H9 (cell line): ENCODE measurements around the gene USH2A. TPM values are rescaled to one million over a fixed set of nuclear protein-coding genes. Genes with fewer than 3 reads are reported as not detected.

ENCODE experiments used
- DNase-seq: peaks from one replicate; pipeline ENCODE4 v3.0.0-alpha.2; 2017
- H2AFZ ChIP-seq: one replicate; pipeline ENCODE4 v1.6.1; 2013; ENCODE audit warnings: mild to moderate bottlenecking, low read length, control low read depth, moderate library complexity
- H2AK5ac ChIP-seq: 2 replicates; pipeline ENCODE4 v1.6.1; 2013; ENCODE audit warnings: low read length, control low read depth, mixed read lengths; ENCODE audit not compliant: insufficient read length
- H2BK120ac ChIP-seq: one replicate; pipeline ENCODE4 v1.6.1; 2013; ENCODE audit warnings: low read depth, mild to moderate bottlenecking, low read length, control low read depth, inconsistent platforms; ENCODE audit not compliant: poor library complexity, severe bottlenecking
- H2BK12ac ChIP-seq: 2 replicates; pipeline ENCODE4 v1.6.1; 2013; ENCODE audit warnings: low read length, control low read depth, mixed read lengths, low read depth; ENCODE audit not compliant: insufficient read length
- H2BK15ac ChIP-seq: 2 replicates; pipeline ENCODE4 v1.6.1; 2013; ENCODE audit warnings: low read depth, low read length, control low read depth
- H2BK20ac ChIP-seq: one replicate; pipeline ENCODE4 v1.6.1; 2013; ENCODE audit warnings: low read depth, mild to moderate bottlenecking, low read length, control low read depth, inconsistent platforms; ENCODE audit not compliant: poor library complexity, severe bottlenecking
- H2BK5ac ChIP-seq: 2 replicates; pipeline ENCODE4 v1.6.1; 2013; ENCODE audit warnings: low read length, control low read depth, mixed read lengths; ENCODE audit not compliant: insufficient read length
- H3K14ac ChIP-seq: 2 replicates; pipeline ENCODE4 v1.6.1; 2013; ENCODE audit warnings: low read length, control low read depth; ENCODE audit not compliant: insufficient read depth
- H3K18ac ChIP-seq: 2 replicates; pipeline ENCODE4 v1.6.1; 2013; ENCODE audit warnings: low read depth, mild to moderate bottlenecking, mixed read lengths, low read length, control low read depth; ENCODE audit not compliant: insufficient read length
- H3K23ac ChIP-seq: 2 replicates; pipeline ENCODE4 v1.6.1; 2013; ENCODE audit warnings: low read length, control low read depth, mixed read lengths, low read depth; ENCODE audit not compliant: insufficient read length
- H3K23me2 ChIP-seq: 2 replicates; pipeline ENCODE4 v1.6.1; 2013; ENCODE audit warnings: low read depth, mild to moderate bottlenecking, mixed read lengths, low read length, control low read depth; ENCODE audit not compliant: insufficient read length, poor library complexity, severe bottlenecking
- H3K27ac ChIP-seq: 2 replicates; pipeline ENCODE4 v1.5.1; 2013; ENCODE audit warnings: low read length, control low read depth, mixed read lengths, low read depth; ENCODE audit not compliant: insufficient read length
- H3K27me3 ChIP-seq: 2 replicates; pipeline ENCODE4 v1.6.1; 2013; ENCODE audit warnings: low read length, control low read depth, inconsistent platforms; ENCODE audit not compliant: insufficient read depth
- H3K4ac ChIP-seq: 2 replicates; pipeline ENCODE4 v1.6.1; 2013; ENCODE audit warnings: low read depth, mild to moderate bottlenecking, control low read depth, inconsistent platforms, low read length, moderate library complexity
- H3K4me1 ChIP-seq: 2 replicates; pipeline ENCODE4 v1.6.1; 2013; ENCODE audit warnings: low read length, control low read depth, inconsistent platforms; ENCODE audit not compliant: insufficient read depth
- H3K4me2 ChIP-seq: 2 replicates; pipeline ENCODE4 v1.6.1; 2013; ENCODE audit warnings: low read length, control low read depth, mixed read lengths; ENCODE audit not compliant: insufficient read length, insufficient read depth
- H3K56ac ChIP-seq: 2 replicates; pipeline ENCODE4 v1.6.1; 2013; ENCODE audit warnings: low read depth, mild to moderate bottlenecking, mixed read lengths, low read length, control low read depth; ENCODE audit not compliant: insufficient read length
- H3K79me1 ChIP-seq: 2 replicates; pipeline ENCODE4 v1.6.1; 2013; ENCODE audit warnings: low read depth, mild to moderate bottlenecking, moderate library complexity, low read length, control low read depth, inconsistent platforms; ENCODE audit not compliant: insufficient read depth, poor library complexity, severe bottlenecking
- H3K79me2 ChIP-seq: 2 replicates; pipeline ENCODE4 v1.6.1; 2013; ENCODE audit warnings: low read length, control low read depth, inconsistent platforms; ENCODE audit not compliant: insufficient read depth
- H3K9ac ChIP-seq: 2 replicates; pipeline ENCODE4 v1.6.1; 2013; ENCODE audit warnings: low read length, control low read depth, mixed read lengths; ENCODE audit not compliant: insufficient read length; ENCODE audit errors: extremely low read depth
- H3K9me3 ChIP-seq: one replicate; pipeline ENCODE4 v1.6.1; 2013; ENCODE audit warnings: low read depth, low read length, inconsistent platforms; ENCODE audit not compliant: control insufficient read depth
- H3T11ph ChIP-seq: one replicate; pipeline ENCODE4 v1.6.1; 2013; ENCODE audit warnings: mild to moderate bottlenecking, low read length, control low read depth, inconsistent platforms
- H4K20me1 ChIP-seq: one replicate; pipeline ENCODE4 v1.6.1; 2013; ENCODE audit not compliant: control insufficient read depth, insufficient read length, insufficient read depth
- H4K5ac ChIP-seq: 2 replicates; pipeline ENCODE4 v1.6.1; 2013; ENCODE audit warnings: low read depth, mild to moderate bottlenecking, mixed read lengths, low read length, control low read depth; ENCODE audit not compliant: insufficient read length
- H4K8ac ChIP-seq: replicated peaks from 2 replicates; pipeline ENCODE4 v1.6.1; 2013; ENCODE audit warnings: low read length, control low read depth, mixed read lengths, low read depth; ENCODE audit not compliant: insufficient read length
- H4K91ac ChIP-seq: 2 replicates; pipeline ENCODE4 v1.6.1; 2013; ENCODE audit warnings: low read depth, mild to moderate bottlenecking, moderate library complexity, mixed read lengths, low read length, control low read depth; ENCODE audit not compliant: insufficient read length
- H3K27ac Mint-ChIP-seq, 3 experiments: 2 replicates in 2 of 3; 3 replicates in 1 of 3; pipeline ENCODE4 v1.8.0; 2020 to 2021; ENCODE audit warnings: mixed read lengths in 3 of 3, mild to moderate bottlenecking in 1 of 3, moderate library complexity in 1 of 3
- H3K27me3 Mint-ChIP-seq: 2 replicates; pipeline ENCODE4 v1.8.0; 2021; ENCODE audit warnings: low read depth, mild to moderate bottlenecking, moderate library complexity, mixed read lengths
- H3K36me3 Mint-ChIP-seq, 3 experiments: 2 replicates in 2 of 3; 3 replicates in 1 of 3; pipeline ENCODE4 v1.8.0; 2020 to 2021; ENCODE audit warnings: low read depth in 3 of 3, mixed read lengths in 3 of 3; ENCODE audit not compliant: insufficient read depth in 1 of 3
- H3K4me1 Mint-ChIP-seq, 2 experiments: 2 replicates each; pipeline ENCODE4 v1.8.0; 2020; ENCODE audit warnings: mixed read lengths in 2 of 2
- H3K4me3 Mint-ChIP-seq, 2 experiments: 2 replicates in 1 of 2; 3 replicates in 1 of 2; pipeline ENCODE4 v1.8.0; 2020 to 2021; ENCODE audit warnings: mild to moderate bottlenecking in 2 of 2, mixed read lengths in 2 of 2, moderate library complexity in 1 of 2
- H3K9me3 Mint-ChIP-seq, 2 experiments: 2 replicates in 1 of 2; 3 replicates in 1 of 2; pipeline ENCODE4 v1.8.0; 2020; ENCODE audit warnings: mild to moderate bottlenecking in 2 of 2, mixed read lengths in 2 of 2, moderate library complexity in 1 of 2
- CTCF ChIP-seq: fragments of 200-600 bp; sonication (generic); conservative IDR thresholded peaks from 3 replicates; pipeline ENCODE4 v1.8.0; 2021; ENCODE audit warnings: antibody characterized with exemption, mild to moderate bottlenecking
- WGBS: extraction: QIAGEN DNeasy Blood & Tissue Kit; methylation state at CpG from one replicate; pipeline ENCODE4 v1.1.7; 2013; ENCODE audit warnings: missing lambda C conversion rate, low lambda C conversion rate, mixed read lengths; ENCODE audit not compliant: insufficient read length; ENCODE audit errors: extremely low coverage; 5-methylcytosine and 5-hydroxymethylcytosine counted together
- total RNA-seq: library from RNA; stranded (reverse); gene quantifications from 2 replicates; pipeline ENCODE4 v1.2.1, GENCODE V29; 2021

The USH2A gene
- total RNA-seq, 1 experiment from 2014 or later, result 0.11 TPM

GRCh38 chr1:216071262-216071661 lies 352.0 kb downstream of the USH2A start:
- Histone ChIP-seq H2BK20ac (no peak overlapping the region), H3K23ac (no peak overlapping the region), H3K14ac (no peak overlapping the region), H3K18ac (no peak overlapping the region), H3K9me3 (no peaks in the 10 kb centered on the region), H4K5ac (no peak overlapping the region), H3K27ac (no peak overlapping the region), H3K4me1 (0 out of 2 replicates have a peak, but pooled peaks cover 3% of the 10 kb centered on the region), H4K91ac (no peak overlapping the region), H3K4me2 (no peak overlapping the region), H3K23me2 (no peaks in the 10 kb centered on the region), H3K9ac (no peak overlapping the region), H3K4ac (no peak overlapping the region), H3K27me3 (no peaks in the 10 kb centered on the region), H2BK120ac (no peak overlapping the region), H3K56ac (no peak overlapping the region), H3K79me2 (no peaks in the 10 kb centered on the region), H4K20me1 (no peaks in the 10 kb centered on the region), H2BK15ac (no peak overlapping the region), H2BK12ac (no peak overlapping the region), H4K8ac (no peak overlapping the region), H2AFZ (no peak overlapping the region), H2BK5ac (no peak overlapping the region), H3K79me1 (no peaks in the 10 kb centered on the region), H2AK5ac (no peak overlapping the region), H3T11ph (no peak overlapping the region)
- no peak for DNase-seq
- Mint-ChIP-seq H3K27me3 (no peaks in the 10 kb centered on the region), H3K4me3 (no peak overlapping the region), H3K36me3 (no peaks in the 10 kb centered on the region), H3K4me1 (peaks cover 8% of the 10 kb centered on the region in 2 experiments), H3K27ac (no peak overlapping the region), H3K9me3 (no peaks in the 10 kb centered on the region)
- TF ChIP-seq CTCF, result no peak
- no CpG with 5 or more reads among the region's 3 CpGs for WGBS
